ENCODE measurements around the gene TGDS. TPM values are rescaled to one million over a fixed set of nuclear protein-coding genes. Genes with fewer than 3 reads are reported as not detected.

The TGDS gene
- total RNA-seq, 1 experiment from 2014 or later: 15.1 TPM

- DNase-seq (ENCODE audit: low spot score): no peak
These were observed 3.9 kb upstream of the TGDS start for GRCh38 chr13:94599877-94600276.

DNA sequence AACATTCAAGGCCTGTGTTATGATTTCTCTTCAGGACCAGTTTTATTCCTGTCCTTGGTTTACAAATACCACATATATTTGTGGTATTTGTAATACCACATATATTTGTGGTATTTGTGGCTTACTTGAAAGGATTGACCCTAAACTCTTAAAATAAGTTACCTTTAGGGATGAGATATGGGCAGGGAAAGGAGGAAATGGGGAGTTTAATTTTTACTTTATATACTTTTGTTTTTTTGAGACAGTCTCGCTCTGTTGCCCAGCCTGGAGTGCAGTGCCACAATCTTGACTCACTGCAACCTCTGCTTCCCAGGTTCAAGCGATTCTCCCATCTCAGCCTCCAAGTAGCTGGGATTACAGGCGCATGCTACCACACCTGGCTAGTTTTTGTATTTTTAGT is 2.3 kb upstream of the TGDS start:
- DNase-seq (ENCODE audit: low spot score): no peak

- no peak for DNase-seq (ENCODE audit: low spot score)
These were observed 621 bp upstream of the TGDS start for GRCh38 chr13:94596575-94596971.

- peak; percentile 27 for DNase-seq (ENCODE audit: low spot score)
These were observed 677 bp downstream of the TGDS start for GRCh38 chr13:94595001-94595949.

DNA sequence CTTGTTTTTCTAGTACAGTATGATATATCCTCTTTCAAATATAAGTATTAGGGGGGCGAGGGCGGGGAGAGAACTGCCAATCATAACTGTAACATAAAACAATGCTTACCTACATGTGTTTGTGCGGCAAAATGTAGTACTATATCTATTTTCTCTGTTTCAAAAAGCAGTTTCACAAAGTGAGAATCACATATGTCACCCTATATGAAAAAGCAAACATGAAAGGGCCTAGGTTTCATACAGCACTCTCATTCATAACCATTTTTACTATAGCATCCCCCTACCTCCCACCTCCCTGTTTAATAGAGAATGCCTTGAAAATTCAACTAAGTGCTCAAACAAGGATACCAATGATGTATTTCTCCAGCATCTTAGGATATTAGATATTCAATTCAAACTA is 5.2 kb downstream of the TGDS start:
- DNase-seq (ENCODE audit: low spot score): no peak

- DNase-seq (ENCODE audit: low spot score): no peak
These were observed 7.4 kb downstream of the TGDS start for GRCh38 chr13:94588541-94588940.

GRCh38 chr13:94586371-94586770 is 9.6 kb downstream of the TGDS start:
- no peak for DNase-seq (ENCODE audit: low spot score)

GRCh38 chr13:94585543-94586101 is 10.3 kb downstream of the TGDS start:
- no peak for DNase-seq (ENCODE audit: low spot score)

DNA sequence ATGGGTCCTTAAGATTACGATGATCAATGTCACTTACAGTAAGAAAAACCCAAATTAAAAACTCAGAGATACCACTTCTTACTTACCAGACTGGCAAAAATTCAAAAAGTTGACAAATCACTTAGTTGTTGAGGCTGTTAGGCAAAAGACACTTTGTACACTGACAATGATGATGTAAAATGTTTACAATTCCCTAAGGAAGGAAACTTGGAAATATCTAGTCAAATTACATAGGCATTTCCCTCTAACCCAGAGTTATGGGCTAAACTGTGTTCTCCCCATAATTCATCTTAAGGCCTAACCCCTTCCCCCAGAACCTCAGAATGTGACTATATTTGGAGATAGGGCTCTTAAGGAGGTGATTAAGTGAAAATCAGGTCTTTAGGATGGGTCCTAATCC is 12.0 kb downstream of the TGDS start:
- DNase-seq (ENCODE audit: low spot score): no peak

DNA sequence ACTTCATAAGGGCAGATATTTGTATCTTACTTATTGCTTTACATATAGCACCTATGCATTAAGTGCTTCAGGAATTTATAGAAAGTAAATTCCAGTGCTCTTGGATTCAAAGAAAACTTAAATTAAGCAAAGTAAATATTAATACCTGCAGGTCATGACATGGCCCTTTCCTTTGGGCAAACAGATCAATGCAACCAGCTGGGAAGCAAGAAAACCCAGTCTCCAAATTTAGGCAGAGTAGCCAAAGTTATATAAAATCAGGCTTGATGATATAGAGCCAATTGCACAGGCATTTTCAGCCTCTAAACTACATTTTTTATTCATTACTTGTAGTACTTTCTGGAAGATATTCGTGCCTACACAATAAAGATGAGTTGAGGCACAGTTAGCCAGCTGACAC is 16.9 kb downstream of the TGDS start:
- DNase-seq (ENCODE audit: low spot score): no peak

GRCh38 chr13:94569615-94570014 is 26.3 kb downstream of the TGDS start:
- DNase-seq (ENCODE audit: low spot score): no peak

- no peak for DNase-seq (ENCODE audit: low spot score)
These were observed 27.5 kb downstream of the TGDS start for GRCh38 chr13:94568443-94568842.

DNA sequence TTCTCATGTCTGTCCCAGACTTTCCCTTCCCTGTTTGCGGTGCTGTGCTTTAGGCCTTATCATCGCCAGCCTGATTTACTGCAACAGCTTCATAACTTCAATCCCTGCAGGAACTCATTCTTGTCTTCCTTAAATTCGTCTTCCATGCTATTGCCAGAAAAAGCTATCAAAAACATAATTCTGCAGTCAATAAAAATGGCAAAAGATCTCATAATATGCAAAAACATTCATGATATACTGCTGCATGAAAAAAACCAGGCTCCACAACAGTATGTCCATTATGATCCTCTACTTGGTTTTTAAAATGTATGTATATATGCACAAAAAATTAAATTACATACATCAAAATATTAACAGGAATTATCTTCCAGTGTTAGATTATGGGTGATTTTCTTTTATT is 28.4 kb downstream of the TGDS start:
- DNase-seq (ENCODE audit: low spot score): no peak

DNA sequence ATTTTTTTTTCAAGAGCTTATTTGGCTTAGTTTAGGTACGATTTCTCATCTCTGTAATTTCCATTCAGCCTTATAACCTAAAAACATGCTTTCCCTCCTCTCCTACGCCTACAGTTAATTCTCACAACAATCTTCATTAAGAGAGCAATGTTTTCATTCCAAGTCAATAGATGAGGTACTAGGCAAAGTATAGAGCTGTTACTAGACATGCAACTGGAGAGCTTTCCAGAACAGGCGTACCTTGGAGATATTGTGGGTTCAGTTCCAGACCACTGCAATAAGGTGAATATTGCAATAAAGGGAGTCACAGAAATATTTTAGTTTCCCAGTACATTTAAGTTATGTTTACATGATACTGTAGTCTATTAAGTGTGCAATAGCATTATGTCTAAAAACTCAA is 34.8 kb downstream of the TGDS start:
- no peak for DNase-seq (ENCODE audit: low spot score)

DNA sequence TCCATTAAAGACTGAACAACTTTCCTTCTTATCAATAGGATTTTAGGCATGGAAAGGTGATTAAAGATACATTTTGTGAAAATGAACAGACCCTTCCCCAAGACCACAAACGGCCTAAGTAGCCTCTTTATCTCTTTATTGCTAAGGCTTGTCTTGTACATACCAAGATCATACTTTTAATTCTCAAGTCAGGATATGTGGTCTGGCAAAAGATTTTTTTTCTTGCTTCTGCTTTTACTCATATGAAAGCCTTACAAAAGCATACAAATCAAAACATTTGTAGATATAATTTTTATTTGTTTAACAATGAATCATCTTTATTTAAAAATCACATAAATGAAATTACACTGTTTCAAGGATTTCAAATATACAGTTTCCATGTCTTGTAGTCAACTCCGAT is 35.8 kb downstream of the TGDS start:
- DNase-seq (ENCODE audit: low spot score): no peak

- no peak for DNase-seq (ENCODE audit: low spot score)
These were observed 36.6 kb downstream of the TGDS start for GRCh38 chr13:94559222-94559795.

- peak; percentile 42 for DNase-seq (ENCODE audit: low spot score)
These were observed 37.2 kb downstream of the TGDS start for GRCh38 chr13:94558716-94559115.

GRCh38 chr13:94557684-94558235 is 38.2 kb downstream of the TGDS start:
- DNase-seq (ENCODE audit: low spot score): no peak

DNA sequence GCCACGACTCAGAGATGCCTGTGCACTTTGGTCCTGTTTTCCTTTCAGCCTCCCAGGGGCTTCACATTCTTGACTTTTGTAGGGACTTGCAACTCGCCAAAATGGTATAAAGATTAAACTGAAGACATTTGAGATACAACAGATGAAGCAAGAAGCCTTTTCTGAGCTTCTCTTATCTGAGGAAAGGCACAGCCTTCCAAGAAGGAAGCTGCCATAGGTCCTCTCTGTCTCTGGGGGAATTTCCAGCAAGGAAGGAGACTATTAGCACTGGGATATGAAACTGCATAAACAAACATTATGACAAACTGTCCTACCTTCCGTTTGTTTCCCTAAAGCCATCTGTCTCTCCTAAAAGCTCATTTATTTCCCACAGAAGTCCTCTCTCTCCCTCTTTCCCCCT is 39.3 kb downstream of the TGDS start:
- no peak for DNase-seq (ENCODE audit: low spot score)

- DNase-seq (ENCODE audit: low spot score): no peak
These were observed 39.9 kb downstream of the TGDS start for GRCh38 chr13:94556041-94556440.

DNA sequence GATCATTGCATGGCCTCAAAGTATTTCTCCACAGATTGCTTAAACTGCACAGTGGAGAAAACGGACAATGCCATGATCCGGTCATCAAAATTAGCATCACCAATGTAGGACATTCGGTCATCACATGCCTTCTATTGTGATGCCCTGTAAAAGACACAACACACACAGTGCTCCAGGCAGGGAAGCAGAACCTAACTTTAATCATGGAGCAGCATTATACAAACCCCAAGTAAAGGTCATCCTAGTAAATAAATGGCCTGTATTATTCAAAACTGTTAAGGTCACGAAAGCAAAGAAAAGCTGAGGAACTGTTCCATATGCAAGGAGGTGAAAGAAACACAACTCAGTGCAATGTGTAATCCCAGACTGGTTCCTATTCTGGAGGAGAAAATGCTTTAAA is 42.2 kb downstream of the TGDS start:
- DNase-seq (ENCODE audit: low spot score): no peak

- no peak for DNase-seq (ENCODE audit: low spot score)
These were observed 43.9 kb downstream of the TGDS start for GRCh38 chr13:94552095-94552494.

All from A172 (cell line).